Endodermal cell (in vitro differentiated cells): Measurements from ENCODE around the gene CTU2. TPM values are rescaled to one million over a fixed set of nuclear protein-coding genes. Genes with fewer than 3 reads are reported as not detected.

ENCODE experiments used
- DNase-seq: peaks from one replicate; pipeline ENCODE4 v3.0.0-alpha.2; 2017
- H3K27ac ChIP-seq: 2 replicates; pipeline ENCODE4 v1.5.1; 2013; ENCODE audit warnings: mild to moderate bottlenecking, low read depth, low read length, moderate library complexity
- H3K27me3 ChIP-seq: 2 replicates; pipeline ENCODE4 v1.6.1; 2013; ENCODE audit warnings: mild to moderate bottlenecking, low read length, moderate library complexity; ENCODE audit not compliant: insufficient read depth, control insufficient read depth, poor library complexity, severe bottlenecking
- H3K36me3 ChIP-seq: 2 replicates; pipeline ENCODE4 v1.7.0; 2013; ENCODE audit warnings: mild to moderate bottlenecking, low read length, moderate library complexity; ENCODE audit not compliant: control insufficient read depth, insufficient read depth
- H3K4me1 ChIP-seq: one replicate; pipeline ENCODE4 v1.7.0; 2013; ENCODE audit warnings: low read length; ENCODE audit not compliant: control insufficient read depth, insufficient read depth
- H3K4me3 ChIP-seq: 2 replicates; pipeline ENCODE4 v1.5.1; 2013; ENCODE audit warnings: mild to moderate bottlenecking, low read length, moderate library complexity
- H3K9ac ChIP-seq: 2 replicates; pipeline ENCODE4 v1.6.1; 2013; ENCODE audit warnings: mild to moderate bottlenecking, low read length, moderate library complexity; ENCODE audit not compliant: poor library complexity, severe bottlenecking; ENCODE audit errors: extremely low read depth
- H3K9me3 ChIP-seq: 2 replicates; pipeline ENCODE4 v1.6.1; 2013; ENCODE audit warnings: mild to moderate bottlenecking, low read length, moderate library complexity; ENCODE audit not compliant: control insufficient read depth
- H3K27ac Mint-ChIP-seq: 2 replicates; pipeline ENCODE4 v1.8.0; 2020; ENCODE audit warnings: mixed read lengths
- H3K27me3 Mint-ChIP-seq: 2 replicates; pipeline ENCODE4 v1.8.0; 2021; ENCODE audit warnings: mild to moderate bottlenecking, mixed read lengths; ENCODE audit not compliant: insufficient read depth
- H3K36me3 Mint-ChIP-seq: 2 replicates; pipeline ENCODE4 v1.8.0; 2020; ENCODE audit warnings: low read depth, mixed read lengths
- H3K4me1 Mint-ChIP-seq: 2 replicates; pipeline ENCODE4 v1.8.0; 2020; ENCODE audit warnings: mixed read lengths
- H3K4me3 Mint-ChIP-seq: 2 replicates; pipeline ENCODE4 v1.8.0; 2020; ENCODE audit warnings: mild to moderate bottlenecking, moderate library complexity, mixed read lengths
- H3K9me3 Mint-ChIP-seq: 2 replicates; pipeline ENCODE4 v1.8.0; 2020; ENCODE audit warnings: mild to moderate bottlenecking, mixed read lengths
- whole genome bisulfite sequencing, 2 experiments: methylation state at CpG; one replicate each; pipeline versions ENCODE4 v1.1.5 to v1.1.7; 2013; ENCODE audit warnings: missing lambda C conversion rate in 2 of 2, mixed read lengths in 1 of 2; ENCODE audit not compliant: insufficient coverage in 1 of 2, insufficient read length in 1 of 2; 5-methylcytosine and 5-hydroxymethylcytosine counted together
- total RNA-seq, 2 donors: library from RNA; stranded (reverse); fragmentation: NEBNext Ultra II Directional in 1 of 2; extraction: Animal tissue kit (Norgen Biotek cat#: 25700) in 1 of 2; gene quantifications; 2 replicates in 1 of 2; 3 replicates in 1 of 2; pipeline ENCODE4 v1.2.1, GENCODE V29; 2021
- TF ChIP-seq, protein P1 (sequence below): fragments of 200-600 bp; sonication (generic); conservative IDR thresholded peaks from 2 replicates; pipeline ENCODE4 v1.5.0; 2021; ENCODE audit warnings: antibody characterized with exemption, mild to moderate bottlenecking

Gene CTU2
- total RNA-seq, 2 donors from 2014 or later: 16.7 to 24.3 TPM

- Histone ChIP-seq H3K9me3 (no peaks in the 10 kb centered on the region), H3K27ac (peak overlapping the region; percentile 24), H3K27me3 (peaks cover 22% of the 10 kb centered on the region), H3K4me3 (no peak overlapping the region), H3K4me1 (no peaks in the 10 kb centered on the region), H3K9ac (no peak overlapping the region), H3K36me3 (no peaks in the 10 kb centered on the region)
- Mint-ChIP-seq H3K27ac (no peak overlapping the region), H3K4me3 (no peak overlapping the region), H3K27me3 (peaks cover 18% of the 10 kb centered on the region), H3K9me3 (no peaks in the 10 kb centered on the region), H3K36me3 (peaks cover 2% of the 10 kb centered on the region), H3K4me1 (no peaks in the 10 kb centered on the region)
- TF ChIP-seq, protein P1, sequence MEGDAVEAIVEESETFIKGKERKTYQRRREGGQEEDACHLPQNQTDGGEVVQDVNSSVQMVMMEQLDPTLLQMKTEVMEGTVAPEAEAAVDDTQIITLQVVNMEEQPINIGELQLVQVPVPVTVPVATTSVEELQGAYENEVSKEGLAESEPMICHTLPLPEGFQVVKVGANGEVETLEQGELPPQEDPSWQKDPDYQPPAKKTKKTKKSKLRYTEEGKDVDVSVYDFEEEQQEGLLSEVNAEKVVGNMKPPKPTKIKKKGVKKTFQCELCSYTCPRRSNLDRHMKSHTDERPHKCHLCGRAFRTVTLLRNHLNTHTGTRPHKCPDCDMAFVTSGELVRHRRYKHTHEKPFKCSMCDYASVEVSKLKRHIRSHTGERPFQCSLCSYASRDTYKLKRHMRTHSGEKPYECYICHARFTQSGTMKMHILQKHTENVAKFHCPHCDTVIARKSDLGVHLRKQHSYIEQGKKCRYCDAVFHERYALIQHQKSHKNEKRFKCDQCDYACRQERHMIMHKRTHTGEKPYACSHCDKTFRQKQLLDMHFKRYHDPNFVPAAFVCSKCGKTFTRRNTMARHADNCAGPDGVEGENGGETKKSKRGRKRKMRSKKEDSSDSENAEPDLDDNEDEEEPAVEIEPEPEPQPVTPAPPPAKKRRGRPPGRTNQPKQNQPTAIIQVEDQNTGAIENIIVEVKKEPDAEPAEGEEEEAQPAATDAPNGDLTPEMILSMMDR: peak; percentile 78
- 84 to 94% methylated on average over 3 to 31 of the region's 31 CpGs for WGBS, 2 experiments
- peak; percentile 90 for DNase-seq
Observed at GRCh38 chr16:88681084-88681680, 25.1 kb upstream of the CTU2 start.

- no peak overlapping the region for H3K4me3 Mint-ChIP-seq
- TF ChIP-seq, protein P1: no peak
- no peak for DNase-seq
- 80 to 85% methylated on average over 18 to 21 of the region's 21 CpGs for whole genome bisulfite sequencing, 2 experiments
- no peak overlapping the region for H3K4me3 ChIP-seq
- no peaks in the 10 kb centered on the region for H3K4me1 Mint-ChIP-seq
- H3K27ac ChIP-seq: peak overlapping the region; percentile 24
- H3K36me3 Mint-ChIP-seq: peaks cover 2% of the 10 kb centered on the region
- H3K4me1 ChIP-seq: no peaks in the 10 kb centered on the region
- H3K27me3 ChIP-seq: peaks cover 25% of the 10 kb centered on the region
- H3K36me3 ChIP-seq: no peaks in the 10 kb centered on the region
- no peaks in the 10 kb centered on the region for H3K9me3 ChIP-seq
- peaks cover 19% of the 10 kb centered on the region for H3K27me3 Mint-ChIP-seq
- H3K27ac Mint-ChIP-seq: no peak overlapping the region
- no peaks in the 10 kb centered on the region for H3K9me3 Mint-ChIP-seq
- H3K9ac ChIP-seq: no peak overlapping the region
Observed at GRCh38 chr16:88681709-88682451, 24.4 kb upstream of the CTU2 start.

DNA sequence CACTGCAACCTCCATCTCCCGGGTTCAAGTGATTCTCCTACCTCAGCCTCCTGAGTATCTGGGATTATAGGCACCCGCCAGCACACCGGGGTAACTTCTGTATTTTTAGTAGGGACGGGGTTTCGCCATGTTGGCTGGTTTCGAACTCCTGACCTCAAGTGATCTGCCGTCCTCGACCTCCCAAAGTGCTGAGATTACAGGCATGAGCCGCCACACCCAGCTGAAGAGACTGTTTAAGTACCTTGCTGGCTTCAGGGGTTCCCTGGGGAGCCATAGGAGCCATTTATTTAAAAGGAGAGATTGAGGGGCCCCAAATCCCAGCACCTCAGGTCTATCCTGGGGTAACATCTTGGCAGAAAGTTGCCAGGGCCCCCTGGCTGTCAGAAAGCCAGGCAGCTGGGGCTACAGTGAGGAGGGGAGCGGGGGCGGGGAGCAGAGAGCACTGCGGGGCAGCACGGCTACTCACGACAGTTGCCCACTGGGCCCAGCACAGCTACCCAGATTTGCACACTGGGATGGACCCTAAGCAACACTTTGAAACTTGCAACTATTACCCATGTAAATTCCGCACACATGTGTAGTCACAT is 21.6 kb upstream of the CTU2 start:
- Histone ChIP-seq H3K36me3 (no peaks in the 10 kb centered on the region), H3K4me1 (no peaks in the 10 kb centered on the region), H3K9ac (no peak overlapping the region), H3K27ac (no peak overlapping the region), H3K27me3 (peaks cover 35% of the 10 kb centered on the region), H3K9me3 (no peaks in the 10 kb centered on the region), H3K4me3 (no peak overlapping the region)
- TF ChIP-seq, protein P1: no peak
- Mint-ChIP-seq H3K9me3 (no peaks in the 10 kb centered on the region), H3K36me3 (peaks cover 2% of the 10 kb centered on the region), H3K27me3 (peaks cover 33% of the 10 kb centered on the region), H3K27ac (no peak overlapping the region), H3K4me3 (no peak overlapping the region), H3K4me1 (peaks cover 10% of the 10 kb centered on the region)
- DNase-seq: no peak
- 73 to 87% methylated on average over 11 to 15 of the region's 15 CpGs for WGBS, 2 experiments
